GM18907 (cell line): ENCODE measurements around the gene MINDY3.
"Not testable (repeated sequence)": the region's sequence is repeated elsewhere in the genome, so short reads cannot be mapped to it uniquely, and the experiment has no call there.

Source experiments
- ATAC-seq: cut with Tn5 transposase; IDR thresholded peaks from one replicate; pipeline ENCODE4 v1.9.1; 2021; ENCODE audit warnings: mild to moderate bottlenecking, moderate library complexity; ENCODE audit not compliant: unreplicated experiment

The MINDY3 gene

DNA sequence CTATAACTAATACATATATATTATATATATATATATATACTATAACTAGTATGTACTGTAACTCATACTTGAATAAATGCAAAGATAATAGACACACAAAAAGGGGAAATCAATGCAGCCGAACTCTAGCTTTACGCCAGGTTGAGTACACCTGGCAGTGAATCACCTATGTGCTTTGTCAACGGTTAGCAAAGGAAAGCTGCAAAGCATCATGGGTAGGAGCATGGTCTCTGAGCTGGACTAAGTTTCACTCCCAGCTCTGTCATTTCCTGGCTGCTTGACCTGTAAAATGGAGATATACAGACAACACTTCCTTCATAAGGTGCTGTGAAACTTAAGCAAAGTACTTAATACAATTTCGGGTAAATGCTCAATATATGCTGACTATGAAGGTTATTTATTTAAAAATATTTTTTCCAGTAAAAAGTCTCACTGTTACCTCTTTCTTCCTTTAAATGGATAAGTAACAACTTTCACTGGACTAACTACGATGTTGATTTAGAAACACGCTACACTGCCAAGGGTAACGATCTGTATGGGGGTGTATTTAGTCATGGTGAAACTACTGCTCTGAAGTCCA lies 78.8 kb downstream of the MINDY3 start:
- ATAC-seq = no peak

- no peak for ATAC-seq
Observed at GRCh38 chr10:15780353-15781135, 79.8 kb downstream of the MINDY3 start.

DNA sequence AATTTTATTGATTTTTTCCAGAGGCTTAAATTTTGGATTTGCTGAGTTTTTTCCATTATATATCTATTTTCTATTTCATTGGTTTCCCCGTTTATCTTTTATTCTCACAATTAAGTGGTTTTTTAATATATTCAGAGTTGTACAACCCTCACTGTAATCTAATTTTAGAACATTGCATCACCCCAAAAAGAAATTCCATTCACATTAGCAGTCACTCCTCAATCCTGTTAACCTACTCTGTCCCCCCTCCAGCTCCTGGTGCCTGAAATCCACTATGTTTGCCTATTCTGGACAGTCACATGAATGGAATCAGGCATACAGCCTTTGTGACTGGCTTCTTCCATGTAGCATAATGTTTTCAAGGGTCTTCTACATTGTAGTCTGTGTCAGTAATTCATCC lies 84.8 kb downstream of the MINDY3 start:
- no peak for ATAC-seq

DNA sequence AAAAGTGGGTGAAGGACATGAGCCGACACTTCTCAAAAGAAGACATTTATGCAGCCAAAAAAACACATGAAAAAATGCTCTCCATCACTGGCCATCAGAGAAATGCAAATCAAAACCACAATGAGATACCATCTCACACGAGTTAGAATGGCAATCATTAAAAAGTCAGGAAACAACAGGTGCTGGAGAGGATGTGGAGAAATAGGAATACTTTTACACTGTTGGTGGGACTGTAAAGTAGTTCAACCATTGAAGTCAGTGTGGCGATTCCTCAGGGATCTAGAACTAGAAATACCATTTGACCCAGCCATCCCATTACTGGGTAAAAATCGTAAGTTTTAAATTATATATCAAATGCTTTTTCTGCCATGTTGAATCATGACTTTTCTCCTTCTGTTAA lies 85.8 kb downstream of the MINDY3 start:
- not testable (repeated sequence) for ATAC-seq

DNA sequence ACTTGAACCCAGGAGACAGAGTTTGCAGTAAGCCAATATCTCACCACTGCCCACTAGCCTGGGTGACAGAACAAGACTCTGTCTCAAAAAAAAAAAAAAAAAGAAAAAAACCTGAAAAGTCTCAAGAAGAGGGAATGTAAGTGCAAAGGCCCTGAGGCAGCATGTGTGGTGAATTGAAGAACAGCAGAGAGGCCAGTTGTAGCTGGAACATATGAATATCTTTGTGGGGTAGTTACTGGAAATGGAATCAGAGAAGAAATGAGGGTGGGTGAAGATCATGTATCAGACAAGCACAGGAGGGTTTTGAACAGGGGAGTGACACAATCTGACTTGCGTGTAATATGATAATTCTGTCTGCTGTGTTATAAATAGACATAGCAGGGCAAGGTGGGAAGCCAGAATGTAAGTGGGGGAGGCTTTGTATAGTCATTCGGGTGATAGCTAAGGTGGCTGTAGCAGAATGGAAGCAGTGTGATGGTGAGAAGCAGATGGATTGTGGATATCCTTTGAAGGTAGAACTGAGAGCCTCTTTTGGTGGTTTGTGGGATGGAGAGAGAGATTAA lies 95.3 kb downstream of the MINDY3 start:
- ATAC-seq = no peak

- ATAC-seq = no peak
Observed at GRCh38 chr10:15763006-15763405, 97.3 kb downstream of the MINDY3 start.

DNA sequence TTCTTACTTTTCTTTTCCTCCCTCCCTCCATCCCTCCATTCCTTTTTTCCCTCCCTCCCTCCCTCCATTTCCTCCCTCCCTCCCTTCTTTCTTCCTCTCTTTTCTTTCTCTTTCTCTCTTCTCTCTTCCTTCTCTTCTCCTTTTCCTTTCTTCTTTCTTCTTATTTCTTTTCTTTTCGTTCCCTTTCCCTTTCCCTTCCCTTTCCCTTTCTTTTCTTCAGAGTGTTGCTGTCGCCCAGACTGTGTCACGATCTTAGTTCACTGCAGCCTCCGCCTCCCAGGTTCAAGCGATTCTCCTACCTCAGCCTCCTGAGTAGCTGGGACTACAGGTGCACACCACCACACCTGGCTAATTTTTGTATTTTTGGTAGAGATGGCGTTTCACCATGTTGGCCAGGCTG lies 98.1 kb downstream of the MINDY3 start:
- not testable (repeated sequence) for ATAC-seq

GRCh38 chr10:15761224-15761623 lies 99.1 kb downstream of the MINDY3 start:
- not testable (repeated sequence) for ATAC-seq

DNA sequence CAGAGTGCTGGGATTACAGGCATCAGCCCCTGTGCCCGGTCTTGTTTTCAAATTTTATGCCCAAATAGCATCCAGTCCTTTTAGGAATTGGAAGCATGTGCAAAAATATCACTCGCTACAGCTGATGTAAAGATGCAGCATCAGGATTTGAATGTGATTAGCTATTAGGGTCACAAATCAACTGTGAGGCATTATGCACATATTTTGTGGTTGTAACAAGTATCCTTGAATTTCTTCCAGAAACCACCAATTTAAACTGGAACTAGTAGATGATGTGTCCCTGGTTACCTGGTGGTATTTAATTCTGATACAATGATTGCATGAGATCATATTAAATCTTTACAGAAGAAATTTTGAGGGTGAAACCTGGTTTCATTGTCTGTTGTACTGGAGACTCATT lies 99.6 kb downstream of the MINDY3 start:
- no peak for ATAC-seq

DNA sequence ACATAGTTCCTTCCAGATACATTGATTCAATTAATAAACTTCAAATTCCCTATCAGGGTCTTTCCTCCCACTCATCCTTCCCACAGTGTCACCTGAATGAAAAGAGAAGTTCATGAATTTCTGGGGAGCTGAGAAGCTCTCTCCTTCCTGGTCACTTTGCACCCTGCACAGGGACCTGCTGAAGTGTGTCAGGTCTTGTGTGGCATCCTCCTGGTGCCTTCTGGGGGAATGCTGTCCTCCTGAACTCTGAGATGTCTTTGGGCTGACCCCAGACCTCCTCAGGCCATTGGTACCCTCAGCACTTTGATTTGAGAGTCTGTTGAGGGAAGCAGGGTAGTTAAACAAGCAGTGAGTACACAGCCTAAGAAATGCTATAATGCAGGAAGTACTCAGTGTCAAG lies 101.0 kb downstream of the MINDY3 start:
- no peak for ATAC-seq

DNA sequence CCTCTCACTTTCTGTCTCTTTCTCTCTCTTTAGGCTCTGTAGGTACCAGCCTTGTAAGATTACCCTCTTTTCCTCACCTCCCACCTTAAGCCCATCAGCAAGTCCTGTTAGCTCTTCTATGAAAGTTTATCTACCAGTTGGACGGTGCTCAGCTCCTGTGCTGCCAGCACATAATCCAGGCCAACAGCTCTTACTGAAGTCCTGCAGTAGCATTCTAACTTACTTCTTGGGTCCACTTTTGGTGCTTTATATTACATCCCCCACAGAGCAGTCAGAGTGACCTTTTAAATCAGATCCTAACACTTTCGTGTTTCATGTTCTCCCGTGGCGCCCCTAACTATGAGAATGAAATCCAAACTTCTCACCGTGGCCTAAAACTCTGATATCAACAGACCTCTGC lies 101.7 kb downstream of the MINDY3 start:
- no peak for ATAC-seq

- no peak for ATAC-seq
Observed at GRCh38 chr10:15754937-15755336, 105.4 kb downstream of the MINDY3 start.

- no peak for ATAC-seq
Observed at GRCh38 chr10:15751046-15751445, 109.3 kb downstream of the MINDY3 start.

- no peak for ATAC-seq
Observed at GRCh38 chr10:15748126-15748525, 112.2 kb downstream of the MINDY3 start.

- no peak for ATAC-seq
Observed at GRCh38 chr10:15747632-15748031, 112.7 kb downstream of the MINDY3 start.

- no peak for ATAC-seq
Observed at GRCh38 chr10:15745751-15746150, 114.6 kb downstream of the MINDY3 start.

- ATAC-seq = peak; percentile 75
Observed at GRCh38 chr10:15744217-15744865, 116.0 kb downstream of the MINDY3 start.

DNA sequence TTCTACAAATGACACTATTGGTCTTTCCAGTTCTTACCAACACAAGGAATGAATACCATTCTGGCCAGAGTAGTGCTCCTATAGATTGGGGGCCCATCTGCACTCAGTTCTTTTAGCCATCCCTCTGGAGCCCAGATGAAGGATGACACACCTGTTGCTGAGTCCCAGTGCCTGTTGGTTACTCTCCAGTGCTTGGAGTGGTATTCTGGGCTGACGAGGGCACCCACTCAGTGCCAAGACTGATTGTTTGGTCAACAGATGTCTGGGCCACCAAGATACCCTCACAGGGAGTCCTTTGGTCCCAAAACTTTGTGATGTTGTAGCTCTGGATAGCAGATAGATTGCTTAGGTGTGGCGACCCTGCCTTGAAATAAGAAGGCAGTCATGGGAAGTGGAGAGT lies 116.9 kb downstream of the MINDY3 start:
- ATAC-seq = no peak

- no peak for ATAC-seq
Observed at GRCh38 chr10:15742836-15743235, 117.5 kb downstream of the MINDY3 start.

DNA sequence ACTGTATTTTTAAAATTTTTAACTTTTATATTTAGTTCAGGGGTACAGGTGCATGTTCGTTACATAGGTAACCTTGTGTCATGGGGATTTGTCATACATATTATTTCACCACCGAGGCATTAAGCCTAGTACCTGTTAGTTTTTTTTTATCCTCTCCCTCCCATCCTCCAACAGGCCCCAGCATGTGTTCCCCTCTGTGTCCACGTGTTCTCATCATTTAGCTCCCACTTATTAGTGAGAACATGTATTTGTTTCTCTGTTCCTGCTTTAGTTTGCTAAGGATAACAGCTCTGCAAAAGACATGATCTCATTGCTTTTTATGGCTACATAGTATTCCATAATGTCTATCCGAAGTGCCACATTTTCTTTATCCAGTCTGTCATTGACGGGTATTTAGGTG lies 118.2 kb downstream of the MINDY3 start:
- no peak for ATAC-seq

DNA sequence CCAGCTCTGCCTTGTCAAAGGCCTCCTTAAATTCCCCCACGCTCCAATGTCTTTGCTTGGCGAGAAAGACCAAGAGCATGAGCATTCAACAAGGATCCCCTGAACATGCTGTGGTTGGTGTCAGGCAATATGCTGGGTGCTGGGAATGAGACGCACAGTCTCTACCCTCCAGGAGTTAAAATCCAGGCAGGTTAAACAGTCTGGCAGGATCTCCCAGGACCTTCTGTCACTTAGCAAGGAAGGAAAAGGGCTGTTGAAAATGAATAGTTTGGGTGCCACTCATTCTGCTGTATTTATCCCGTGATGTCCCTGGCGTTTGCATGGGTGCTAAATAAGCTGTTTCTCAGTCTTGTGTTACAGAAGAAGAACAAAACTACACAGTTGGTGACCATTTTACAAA lies 118.7 kb downstream of the MINDY3 start:
- no peak for ATAC-seq

GRCh38 chr10:15740261-15740660 lies 120.0 kb downstream of the MINDY3 start:
- no peak for ATAC-seq
